ENCODE data around the gene BSN.

- TF ChIP-seq CTCF (conservative IDR thresholded peaks at IDR 0.05 in 1 of 2, IDR thresholded peaks at IDR 0.05 in 1 of 2; ENCODE audit: low read depth in 1 of 2, low read length in 2 of 2), result no peak
- TF ChIP-seq EZH2 (IDR thresholded peaks at IDR 0.05; ENCODE audit: low read length, missing control alignments), result no peak
Observed at GRCh38 chr3:49642708-49643145, 88.5 kb downstream of the BSN start.

All from fibroblast of lung (primary cell).